ENCODE data around the gene PLIN3. TPM values are rescaled to one million over a fixed set of nuclear protein-coding genes. Genes with fewer than 3 reads are reported as not detected.
"Not testable (repeated sequence)": the region's sequence is repeated elsewhere in the genome, so short reads cannot be mapped to it uniquely, and the experiment has no call there.

Gene PLIN3
- total and polyA plus RNA-seq, 10 donors, result 26.7 to 63.5 (median 37.9) TPM

DNA sequence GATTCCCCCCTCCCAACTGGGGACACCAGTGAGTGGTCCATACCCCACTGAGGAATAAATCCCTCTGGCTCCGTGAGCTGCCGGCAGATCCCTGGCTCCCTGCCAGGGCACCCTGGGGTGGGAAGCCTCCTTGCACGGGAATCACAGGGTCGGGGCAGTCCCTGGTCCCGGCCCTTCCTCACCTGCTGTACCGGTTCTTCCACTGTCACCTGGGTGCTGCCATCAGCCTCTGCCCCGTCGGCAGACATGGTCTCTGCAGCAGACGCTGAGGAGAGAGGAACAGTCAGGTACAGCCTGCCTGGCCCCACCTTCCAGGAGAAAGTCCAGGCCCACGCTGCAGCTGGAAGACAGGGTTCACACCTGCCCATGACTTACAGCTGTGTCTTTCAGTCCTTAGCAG is 6.3 kb downstream of the PLIN3 start:
- peak in 1 of 3 donors; percentile 40 for TF ChIP-seq POLR2AphosphoS5 (IDR thresholded peaks at IDR 0.05)
- no peak for TF ChIP-seq POLR2A (IDR thresholded peaks at IDR 0.05)
- TF ChIP-seq, protein P1, sequence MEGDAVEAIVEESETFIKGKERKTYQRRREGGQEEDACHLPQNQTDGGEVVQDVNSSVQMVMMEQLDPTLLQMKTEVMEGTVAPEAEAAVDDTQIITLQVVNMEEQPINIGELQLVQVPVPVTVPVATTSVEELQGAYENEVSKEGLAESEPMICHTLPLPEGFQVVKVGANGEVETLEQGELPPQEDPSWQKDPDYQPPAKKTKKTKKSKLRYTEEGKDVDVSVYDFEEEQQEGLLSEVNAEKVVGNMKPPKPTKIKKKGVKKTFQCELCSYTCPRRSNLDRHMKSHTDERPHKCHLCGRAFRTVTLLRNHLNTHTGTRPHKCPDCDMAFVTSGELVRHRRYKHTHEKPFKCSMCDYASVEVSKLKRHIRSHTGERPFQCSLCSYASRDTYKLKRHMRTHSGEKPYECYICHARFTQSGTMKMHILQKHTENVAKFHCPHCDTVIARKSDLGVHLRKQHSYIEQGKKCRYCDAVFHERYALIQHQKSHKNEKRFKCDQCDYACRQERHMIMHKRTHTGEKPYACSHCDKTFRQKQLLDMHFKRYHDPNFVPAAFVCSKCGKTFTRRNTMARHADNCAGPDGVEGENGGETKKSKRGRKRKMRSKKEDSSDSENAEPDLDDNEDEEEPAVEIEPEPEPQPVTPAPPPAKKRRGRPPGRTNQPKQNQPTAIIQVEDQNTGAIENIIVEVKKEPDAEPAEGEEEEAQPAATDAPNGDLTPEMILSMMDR (IDR thresholded peaks at IDR 0.05 in 8 of 11, conservative IDR thresholded peaks at IDR 0.05 in 3 of 11), result no peak
- Histone ChIP-seq H3K4me1 (peaks cover 0 to 25% (median 11%) of the 10 kb centered on the region in 6 donors), H3K27me3 (replicated peaks in 1 of 7) (no peaks in the 10 kb centered on the region), H3K36me3 (peaks cover 0 to 82% (median 47%) of the 10 kb centered on the region in 6 donors), H3K4me3 (no peak overlapping the region), H3K27ac (no peak overlapping the region), H3K9me3 (no peaks in the 10 kb centered on the region)
- intact Hi-C loops (cut with DNase I; ENCODE audit: low total_unique reads), result no loop called here
- 74 to 93% (median 86%) methylated on average over 4 to 10 of the region's 10 CpGs for WGBS, 5 donors
- DNase-seq, result no peak

DNA sequence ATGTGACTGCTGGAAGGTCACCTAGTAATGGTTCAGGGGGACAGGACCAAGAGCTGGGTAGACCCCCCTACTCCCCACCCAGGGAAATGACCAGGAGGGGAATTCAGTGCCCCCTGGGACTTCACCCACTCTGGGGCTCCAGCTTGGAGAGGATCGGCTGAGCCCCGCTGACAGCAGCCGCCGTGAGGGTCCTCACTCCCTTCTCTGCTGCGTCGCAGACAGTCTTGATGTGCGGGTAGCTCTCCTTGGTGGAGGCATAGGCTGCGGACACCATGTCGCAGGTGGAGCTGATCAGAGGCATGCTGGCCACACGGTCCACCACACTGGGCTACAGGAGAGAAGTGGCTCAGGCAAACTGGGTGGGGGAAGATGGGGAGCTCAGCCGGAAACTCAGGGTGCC is 7.8 kb downstream of the PLIN3 start:
- WGBS, 5 donors, result 82 to 91% (median 90%) methylated on average over 11 of the region's 11 CpGs
- H3K27ac ChIP-seq, result no peak overlapping the region
- peaks cover 0 to 11% (median 2%) of the 10 kb centered on the region in 6 donors for H3K4me1 ChIP-seq
- intact Hi-C loops (cut with DNase I; ENCODE audit: low total_unique reads), result no loop called here
- no peak for TF ChIP-seq POLR2A (IDR thresholded peaks at IDR 0.05)
- peak in 1 of 3 donors; percentile 46 for TF ChIP-seq POLR2AphosphoS5 (IDR thresholded peaks at IDR 0.05)
- H3K9me3 ChIP-seq, result no peaks in the 10 kb centered on the region
- no peak overlapping the region for H3K4me3 ChIP-seq
- H3K36me3 ChIP-seq, result peaks cover 0 to 92% (median 61%) of the 10 kb centered on the region in 6 donors
- H3K27me3 ChIP-seq (replicated peaks in 1 of 7), result no peaks in the 10 kb centered on the region
- DNase-seq, result no peak

DNA sequence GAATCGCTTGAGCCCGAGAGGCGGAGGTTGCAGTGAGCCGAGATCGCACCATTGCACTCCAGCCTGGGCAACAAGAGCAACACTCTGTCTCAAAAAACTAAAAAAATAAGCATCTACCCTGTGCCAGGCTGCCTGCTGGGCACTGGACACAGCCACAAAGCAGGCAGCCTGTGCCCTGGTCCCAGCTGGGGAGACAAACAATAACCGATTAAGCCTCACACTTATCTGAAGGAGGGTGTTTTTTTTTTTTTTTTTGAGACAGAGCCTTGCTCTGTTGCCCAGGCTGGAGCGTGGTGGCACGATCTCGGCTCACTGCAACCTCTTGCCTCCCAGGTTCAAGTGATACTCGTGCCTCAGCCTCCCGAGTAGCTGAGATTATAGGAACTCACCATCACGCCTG is 11.0 kb downstream of the PLIN3 start:
- peaks cover 0 to 100% (median 78%) of the 10 kb centered on the region in 6 donors for H3K36me3 ChIP-seq
- H3K4me3 ChIP-seq; DNase-seq; H3K27ac ChIP-seq; H3K27me3 ChIP-seq (replicated peaks in 1 of 7); H3K9me3 ChIP-seq; intact Hi-C loops (cut with DNase I; ENCODE audit: low total_unique reads); H3K4me1 ChIP-seq: not testable (repeated sequence)
- 88 to 97% (median 95%) methylated on average over 12 of the region's 12 CpGs for WGBS, 5 donors

DNA sequence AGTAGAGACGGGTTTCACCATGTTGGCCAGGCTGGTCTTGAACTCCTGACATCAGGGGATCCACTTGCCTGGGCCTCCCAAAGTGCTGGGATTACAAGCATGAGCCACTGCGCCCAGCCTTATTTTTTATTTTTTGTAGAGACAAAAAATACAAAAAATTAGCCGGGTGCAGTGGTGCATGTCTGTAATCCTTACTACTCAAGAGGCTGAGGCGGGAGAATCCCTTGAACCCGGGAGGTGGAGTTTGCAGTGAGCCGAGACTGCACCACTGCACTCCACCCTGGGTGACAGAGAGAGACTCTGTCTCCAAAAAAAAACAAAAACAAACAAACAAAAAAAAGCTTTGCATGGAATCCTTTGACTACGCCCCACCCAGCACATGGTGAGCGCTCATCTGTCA is 14.0 kb downstream of the PLIN3 start:
- H3K27ac ChIP-seq; H3K9me3 ChIP-seq; H3K4me1 ChIP-seq; H3K4me3 ChIP-seq; H3K27me3 ChIP-seq (replicated peaks in 1 of 7); DNase-seq: not testable (repeated sequence)
- peaks cover 0 to 100% (median 70%) of the 10 kb centered on the region in 6 donors for H3K36me3 ChIP-seq
- 86 to 95% (median 89%) methylated on average over 8 of the region's 8 CpGs for WGBS, 5 donors
- intact Hi-C loops (cut with DNase I; ENCODE audit: low total_unique reads), result loop anchor here (5.0 kb wide), 1 partner anchor 46 kb away; no protein-coding TSS in a partner anchor

DNA sequence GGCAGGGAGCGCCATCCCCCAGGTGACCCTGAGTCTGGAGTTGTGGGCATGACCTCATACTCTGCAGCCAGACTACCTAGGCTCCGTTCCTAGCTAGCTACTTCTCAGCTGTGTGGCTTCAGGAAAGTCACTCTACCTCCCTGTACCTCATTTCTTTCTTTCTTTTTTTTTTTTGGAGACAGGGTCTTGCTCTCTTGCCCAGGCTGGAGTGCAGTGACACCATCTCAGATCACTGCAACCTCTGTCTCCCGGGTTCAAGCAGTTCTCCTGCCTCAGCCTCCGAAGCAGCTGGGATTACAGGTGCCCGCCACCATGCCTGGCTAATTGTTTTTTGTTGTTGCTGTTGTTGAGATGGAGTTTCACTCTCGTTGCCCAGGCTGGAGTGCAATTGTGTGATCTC is 15.0 kb downstream of the PLIN3 start:
- intact Hi-C loops (cut with DNase I; ENCODE audit: low total_unique reads), result loop anchor here (5.0 kb wide), 1 partner anchor 45 kb away; no protein-coding TSS in a partner anchor

More for the DNA sequence above, 15.0 kb downstream of the PLIN3 start:
- Histone ChIP-seq H3K27ac (no peak overlapping the region), H3K4me3 (no peak overlapping the region), H3K9me3 (no peaks in the 10 kb centered on the region), H3K4me1 (peaks cover 0 to 6% (median 0%) of the 10 kb centered on the region in 6 donors), H3K27me3 (replicated peaks in 1 of 7) (no peaks in the 10 kb centered on the region), H3K36me3 (peaks cover 0 to 100% (median 70%) of the 10 kb centered on the region in 6 donors)
- TF ChIP-seq, protein P1 (IDR thresholded peaks at IDR 0.05 in 8 of 11, conservative IDR thresholded peaks at IDR 0.05 in 3 of 11), result no peak
- no peak for TF ChIP-seq POLR2A (IDR thresholded peaks at IDR 0.05)
- no peak for DNase-seq
- 90 to 95% (median 93%) methylated on average over 6 of the region's 6 CpGs for WGBS, 5 donors

All from spleen (tissue), 11 donors.